Ovary (tissue), 3 donors: ENCODE data around the gene RRAD.

ENCODE experiments used
- CTCF ChIP-seq, 3 donors: fragments of 450-650 bp in 2 of 3; fragments of 200-600 bp in 1 of 3; IDR thresholded peaks; one replicate each; pipeline versions ENCODE4 v1.5.1 to v1.8.0; 2016 to 2022; ENCODE audit warnings: antibody characterized with exemption in 3 of 3, mild to moderate bottlenecking in 1 of 3
- EP300 ChIP-seq: sonication (generic); formaldehyde crosslinking; IDR thresholded peaks from one replicate; pipeline ENCODE4 v1.6.1; 2017; ENCODE audit warnings: antibody characterized with exemption
- POLR2A ChIP-seq: fragments of 450-650 bp; IDR thresholded peaks from one replicate; pipeline ENCODE4 v1.6.1; 2017; ENCODE audit warnings: antibody characterized with exemption, mild to moderate bottlenecking, moderate library complexity
- donor health status: DM: no; HTN: no; CAD: no.

GRCh38 chr16:66936889-66937554 lies 11.7 kb upstream of the RRAD start:
- no peak for TF ChIP-seq POLR2A
- TF ChIP-seq CTCF (IDR thresholded peaks at IDR 0.05), result no peak
- TF ChIP-seq EP300, result no peak
